ENCODE measurements around the gene COPZ2.
"Not testable (repeated sequence)": the region's sequence is repeated elsewhere in the genome, so short reads cannot be mapped to it uniquely, and the experiment has no call there.

The COPZ2 gene

DNA sequence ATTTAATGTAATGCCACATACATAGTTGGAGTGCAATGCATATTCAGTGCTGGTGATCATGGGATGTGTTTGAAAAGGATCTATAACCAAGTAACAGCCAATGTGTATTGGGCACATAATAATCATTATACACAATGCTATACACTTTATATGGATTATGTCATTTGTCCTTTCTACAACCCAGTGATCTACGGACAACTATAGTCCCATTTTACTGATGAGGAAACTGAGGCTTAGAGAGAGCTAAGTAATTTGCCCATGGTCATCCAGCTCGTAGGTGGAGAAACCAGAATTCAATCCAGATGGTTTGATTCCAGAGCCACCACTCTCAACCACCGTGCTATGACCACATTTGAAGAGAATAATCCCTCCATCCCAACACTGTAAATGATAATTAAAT is 27.4 kb downstream of the COPZ2 start:
- no peak for DNase-seq (ENCODE audit: low read depth in 2 of 3, low spot score in 2 of 3)

DNA sequence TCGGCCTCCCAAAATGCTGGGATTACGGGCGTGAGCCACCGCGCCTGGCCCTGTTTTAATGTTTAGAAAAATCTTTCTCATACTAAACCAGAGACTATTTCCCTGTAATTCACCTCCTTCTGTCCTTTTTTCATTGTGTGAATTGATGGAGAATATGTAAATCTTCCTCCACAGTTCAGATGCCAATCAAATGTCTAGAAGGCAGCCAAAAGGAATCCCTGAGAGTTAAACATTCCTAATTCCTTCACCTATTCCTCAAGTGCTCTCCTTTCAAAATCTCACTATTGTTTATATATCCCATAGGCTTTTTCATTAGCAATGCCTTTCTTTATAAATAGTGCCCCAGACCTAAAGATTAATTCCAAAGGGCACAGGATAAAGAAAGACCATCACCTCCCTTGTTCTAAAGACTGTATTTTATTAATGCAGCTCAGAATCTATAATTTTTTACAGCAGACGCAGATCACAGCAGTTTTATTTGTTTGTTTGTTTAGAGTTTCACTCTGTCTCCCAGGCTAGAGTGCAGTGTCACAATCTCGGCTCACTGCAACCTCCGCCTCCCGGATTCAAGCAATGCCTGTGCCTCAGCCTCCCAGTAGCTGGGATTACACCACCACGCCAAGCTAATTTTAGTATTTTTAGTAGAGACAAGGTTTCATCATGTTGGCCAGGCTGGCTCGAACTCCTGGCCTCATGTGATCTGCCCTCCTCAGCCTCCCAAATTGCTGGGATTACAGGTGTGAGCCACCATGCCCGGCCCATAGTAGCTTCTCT is 30.5 kb downstream of the COPZ2 start:
- no peak for DNase-seq (ENCODE audit: low read depth in 2 of 3, low spot score in 2 of 3)

- no peak for DNase-seq (ENCODE audit: low read depth in 2 of 3, low spot score in 2 of 3)
Observed at GRCh38 chr17:48004983-48005382, 32.6 kb downstream of the COPZ2 start.

DNA sequence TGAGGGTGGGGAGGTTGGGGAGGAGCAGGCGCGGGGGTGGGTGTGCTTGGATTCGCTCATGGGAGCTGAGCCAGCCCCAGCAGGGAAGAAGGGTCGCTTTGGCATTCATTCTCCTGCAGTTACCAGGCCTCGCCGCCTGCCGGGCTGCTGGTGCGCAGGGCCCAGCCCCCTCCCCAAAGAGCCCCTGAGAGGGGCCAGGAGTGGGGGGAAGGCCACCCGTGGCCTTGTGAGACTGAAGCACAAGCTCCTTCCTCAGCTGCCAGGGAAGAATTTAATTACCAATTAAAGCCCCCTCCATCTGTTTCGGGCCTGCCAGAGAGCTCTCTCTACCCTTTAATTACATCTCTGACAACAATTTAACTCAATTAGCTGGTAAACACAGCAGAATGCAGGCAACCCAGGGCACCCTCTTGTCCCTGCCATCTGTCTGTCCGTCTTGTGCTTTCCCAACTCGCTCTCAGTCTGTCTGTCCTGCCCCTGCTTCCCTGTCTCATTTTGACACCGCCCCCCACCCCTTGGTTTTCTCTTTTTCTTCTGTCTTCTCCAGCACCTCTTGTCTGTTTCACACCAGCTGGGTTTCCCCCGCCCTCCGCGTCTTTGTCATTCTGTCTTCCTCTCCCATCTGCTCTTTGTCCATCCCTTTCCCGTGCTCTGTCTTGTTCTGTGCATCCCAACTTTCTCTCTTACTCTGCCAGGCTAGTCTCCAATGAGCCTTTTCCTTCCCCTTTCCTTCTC is 34.0 kb downstream of the COPZ2 start:
- no peak for DNase-seq (ENCODE audit: low read depth in 2 of 3, low spot score in 2 of 3)

DNA sequence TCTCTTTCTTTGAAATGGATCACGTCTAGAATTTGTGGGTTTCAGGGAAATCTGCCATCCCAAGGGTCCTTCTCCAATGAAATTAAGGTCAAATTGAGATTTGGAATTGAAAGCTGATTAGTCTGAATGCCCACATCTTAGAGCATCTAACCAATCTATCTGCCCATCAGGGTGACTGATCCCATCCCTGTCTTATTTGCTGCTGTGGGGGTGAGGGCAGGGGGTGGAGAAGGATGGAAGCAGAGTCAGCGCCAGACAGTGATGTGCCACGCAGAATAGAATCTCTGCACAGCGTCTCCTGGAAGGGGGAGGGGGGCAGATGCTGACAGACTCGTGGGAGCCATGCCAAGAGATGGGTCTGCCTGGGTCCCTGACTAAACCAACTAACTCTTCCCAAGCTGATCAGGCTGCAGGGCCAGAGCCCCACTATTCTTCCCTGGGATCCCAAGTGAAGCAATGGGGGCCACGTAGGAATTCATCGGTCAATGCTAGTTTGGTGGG is 34.6 kb downstream of the COPZ2 start:
- DNase-seq (ENCODE audit: low read depth in 2 of 3, low spot score in 2 of 3) = no peak

DNA sequence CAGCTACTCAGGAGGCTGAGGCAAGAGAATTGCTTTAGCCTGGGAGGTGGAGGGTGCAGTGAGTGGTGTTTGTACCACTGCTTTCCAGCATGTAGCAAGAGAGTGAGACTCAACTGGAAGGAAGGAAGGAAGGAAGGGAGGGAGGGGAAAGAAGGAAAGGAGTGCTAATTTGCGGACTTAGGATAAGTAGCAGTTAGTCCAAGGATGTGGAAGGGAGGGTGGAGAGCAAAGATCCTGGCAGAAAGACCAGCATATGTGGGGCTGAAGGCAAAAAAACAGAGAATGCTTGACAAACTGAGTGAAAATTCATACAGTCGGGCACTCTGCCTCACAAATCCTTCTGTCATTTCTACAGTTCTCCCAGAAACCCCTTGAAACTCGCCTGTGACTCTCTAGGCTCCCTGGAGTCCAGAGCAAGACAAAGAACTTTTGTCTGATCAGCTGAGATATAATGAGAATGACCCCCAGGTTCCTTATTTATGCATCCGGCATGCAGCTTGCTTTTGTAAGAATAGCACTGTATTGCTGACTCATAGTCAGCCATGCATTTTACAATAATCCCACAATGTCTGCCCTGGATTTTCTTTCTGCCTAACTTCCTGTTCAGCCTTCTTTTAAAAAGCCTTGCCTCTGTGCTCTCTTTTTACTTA is 35.2 kb downstream of the COPZ2 start:
- no peak for DNase-seq (ENCODE audit: low read depth in 2 of 3, low spot score in 2 of 3)

DNA sequence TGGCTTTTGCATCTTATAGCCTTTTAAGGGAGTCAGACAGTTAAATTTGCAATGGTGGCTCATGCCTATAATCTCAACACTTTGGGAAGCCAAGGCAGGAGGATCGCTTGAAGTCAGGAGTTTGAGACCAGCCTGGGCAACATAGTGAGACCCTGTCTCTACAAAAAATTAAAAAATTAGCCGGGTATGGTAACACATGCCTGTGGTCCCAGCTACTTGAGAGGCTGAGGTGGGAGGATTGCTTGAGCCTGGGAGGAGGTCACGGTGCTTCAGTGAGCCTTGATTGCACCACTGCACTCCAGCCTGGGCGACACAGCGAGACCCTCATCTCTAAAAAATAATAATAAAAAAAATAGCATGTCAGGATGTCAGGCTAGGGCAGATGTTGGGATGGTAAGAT is 35.9 kb downstream of the COPZ2 start:
- DNase-seq (ENCODE audit: low read depth in 2 of 3, low spot score in 2 of 3) = not testable (repeated sequence)

- no peak for DNase-seq (ENCODE audit: low read depth in 2 of 3, low spot score in 2 of 3)
Observed at GRCh38 chr17:48001197-48001596, 36.4 kb downstream of the COPZ2 start.

DNA sequence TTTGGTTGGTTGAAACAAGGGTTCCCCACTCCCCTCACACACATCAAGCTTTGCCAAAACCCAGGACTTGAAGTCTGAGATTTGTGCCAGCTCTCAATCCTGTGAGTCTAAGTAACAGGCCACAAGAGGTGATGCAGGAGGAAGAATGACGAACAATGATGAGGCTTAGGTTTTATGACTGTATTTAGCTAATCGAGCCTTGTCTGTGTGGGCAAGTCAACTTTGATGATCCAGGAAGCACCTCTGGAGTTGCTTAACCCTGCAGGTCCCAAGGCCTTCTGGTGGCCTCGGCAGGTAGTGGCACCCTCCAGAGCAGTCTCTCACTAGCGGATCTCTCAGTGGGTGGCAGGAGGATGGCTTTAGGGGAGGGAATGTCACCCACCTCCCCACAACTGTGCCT is 38.0 kb downstream of the COPZ2 start:
- DNase-seq (ENCODE audit: low read depth in 2 of 3, low spot score in 2 of 3) = no peak

DNA sequence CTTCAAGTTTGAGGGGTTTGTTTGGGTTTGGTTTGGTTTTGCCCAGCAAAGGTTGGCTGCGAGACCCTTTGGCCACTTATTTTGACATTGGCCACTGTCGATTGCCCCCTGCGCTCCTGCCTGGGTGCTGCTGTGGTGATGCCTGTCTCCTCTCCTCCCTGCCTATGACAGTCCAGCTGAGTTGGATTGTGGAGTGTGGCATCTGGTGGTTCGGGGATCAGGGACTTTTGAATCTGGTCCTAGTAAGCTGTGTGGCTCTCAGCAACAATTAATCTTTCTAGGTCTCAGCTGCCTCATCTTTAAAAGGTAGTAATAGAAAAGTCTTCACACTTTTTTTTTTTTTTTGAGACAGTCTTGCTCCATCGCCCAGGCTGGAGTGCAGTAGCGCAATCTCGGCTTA is 39.6 kb downstream of the COPZ2 start:
- no peak for DNase-seq (ENCODE audit: low read depth in 2 of 3, low spot score in 2 of 3)

DNA sequence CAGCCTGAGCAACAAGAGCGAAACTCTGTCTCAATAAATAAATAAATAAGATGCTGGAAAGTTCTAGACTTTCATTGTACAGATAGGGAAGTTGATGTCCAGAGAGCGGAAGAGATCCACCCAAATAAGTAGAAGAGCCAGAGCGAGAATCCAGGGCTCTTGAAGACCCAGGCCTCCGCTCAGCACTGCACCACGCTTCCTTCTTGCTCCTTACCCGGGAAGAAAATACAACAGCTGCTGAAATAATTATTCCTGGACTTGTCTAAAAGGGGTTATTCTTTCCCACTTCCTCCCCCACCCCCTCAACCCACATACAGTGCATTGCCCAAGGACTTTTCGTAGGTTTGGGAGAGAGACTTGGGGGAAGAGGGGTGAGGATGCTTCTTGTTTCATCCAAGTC is 40.0 kb downstream of the COPZ2 start:
- DNase-seq (ENCODE audit: low read depth in 2 of 3, low spot score in 2 of 3) = no peak

GRCh38 chr17:47996201-47996600 is 41.4 kb downstream of the COPZ2 start:
- no peak for DNase-seq (ENCODE audit: low read depth in 2 of 3, low spot score in 2 of 3)

- DNase-seq (ENCODE audit: low read depth in 2 of 3, low spot score in 2 of 3) = no peak
Observed at GRCh38 chr17:47995241-47995935, 42.2 kb downstream of the COPZ2 start.

GRCh38 chr17:47994724-47995123 is 42.9 kb downstream of the COPZ2 start:
- no peak for DNase-seq (ENCODE audit: low read depth in 2 of 3, low spot score in 2 of 3)

DNA sequence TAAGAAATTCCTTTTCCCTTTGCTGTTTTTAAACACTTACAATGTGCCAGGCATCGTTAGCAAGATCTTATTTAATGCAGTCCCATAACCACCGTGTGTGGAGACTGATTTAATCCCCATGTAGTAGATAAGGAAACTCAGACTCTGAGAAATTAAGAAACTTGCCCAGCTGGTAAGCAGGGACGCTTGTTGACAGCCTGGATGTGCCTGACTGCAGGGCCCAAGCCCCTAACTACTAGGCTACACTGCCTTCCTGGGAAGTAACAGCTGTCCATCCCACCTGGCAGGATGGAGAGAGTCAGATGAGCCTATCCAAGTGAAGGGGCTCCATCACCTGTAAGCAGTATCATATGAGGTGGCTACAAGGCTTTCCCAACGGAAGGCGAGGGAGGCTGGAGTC is 43.6 kb downstream of the COPZ2 start:
- no peak for DNase-seq (ENCODE audit: low read depth in 2 of 3, low spot score in 2 of 3)

- no peak for DNase-seq (ENCODE audit: low read depth in 2 of 3, low spot score in 2 of 3)
Observed at GRCh38 chr17:47993031-47993564, 44.5 kb downstream of the COPZ2 start.

- DNase-seq (ENCODE audit: low read depth in 2 of 3, low spot score in 2 of 3) = no peak
Observed at GRCh38 chr17:47992216-47992615, 45.4 kb downstream of the COPZ2 start.

- no peak for DNase-seq (ENCODE audit: low read depth in 2 of 3, low spot score in 2 of 3)
Observed at GRCh38 chr17:47990962-47991731, 46.5 kb downstream of the COPZ2 start.

DNA sequence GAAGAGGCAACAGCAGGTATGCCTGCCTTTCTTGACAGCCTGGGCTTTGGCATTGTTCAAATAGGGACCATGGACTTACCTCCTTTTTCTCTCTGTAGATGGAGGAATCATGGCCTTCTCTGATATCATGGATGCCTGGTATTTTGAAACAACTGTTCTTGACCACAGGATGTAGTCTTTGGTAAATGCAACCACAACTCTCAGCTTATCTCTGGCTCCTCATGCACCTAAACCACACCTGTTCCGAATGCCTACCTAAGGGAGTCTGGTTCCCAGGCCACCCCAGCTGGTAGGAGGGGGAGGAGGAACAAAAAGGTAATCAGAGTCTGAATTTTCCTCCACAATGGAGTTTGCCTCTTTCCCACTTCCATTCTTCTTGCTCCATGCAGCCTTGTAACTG is 47.9 kb downstream of the COPZ2 start:
- no peak for DNase-seq (ENCODE audit: low read depth in 2 of 3, low spot score in 2 of 3)

GRCh38 chr17:47989159-47989558 is 48.4 kb downstream of the COPZ2 start:
- no peak for DNase-seq (ENCODE audit: low read depth in 2 of 3, low spot score in 2 of 3)
